ENCODE data around the gene GABRR1. TPM values are rescaled to one million over a fixed set of nuclear protein-coding genes. Genes with fewer than 3 reads are reported as not detected.

The GABRR1 gene
- total RNA-seq, 1 donor from 2014 or later = not detected

- TF ChIP-seq CTCF (IDR thresholded peaks at IDR 0.05) = no peak
- Histone ChIP-seq H3K9me3 (no peaks in the 10 kb centered on the region), H3K4me3 (no peak overlapping the region), H3K4me1 (peaks cover 0 to 7% of the 10 kb centered on the region in 2 donors), H3K36me3 (no peaks in the 10 kb centered on the region), H3K27me3 (no peaks in the 10 kb centered on the region), H3K27ac (no peak overlapping the region)
- intact Hi-C loops (cut with DNase I) = loop anchor here (5.0 kb wide), 1 partner anchor 54 kb away; no protein-coding TSS in a partner anchor
- no peak for DNase-seq (ENCODE audit: low spot score in 2 of 2)
These were observed 747 bp downstream of the GABRR1 start for GRCh38 chr6:89216411-89216810.

GRCh38 chr6:89215391-89215790 lies 1.8 kb downstream of the GABRR1 start:
- Histone ChIP-seq H3K4me1 (peaks cover 0 to 6% of the 10 kb centered on the region in 2 donors), H3K27me3 (no peaks in the 10 kb centered on the region), H3K9me3 (no peaks in the 10 kb centered on the region), H3K36me3 (no peaks in the 10 kb centered on the region), H3K4me3 (no peak overlapping the region), H3K27ac (no peak overlapping the region)
- no peak for TF ChIP-seq CTCF (IDR thresholded peaks at IDR 0.05)
- no peak for DNase-seq (ENCODE audit: low spot score in 2 of 2)
- intact Hi-C loops (cut with DNase I) = loop anchor here (5.0 kb wide), 1 partner anchor 53 kb away; no protein-coding TSS in a partner anchor

GRCh38 chr6:89214197-89214596 lies 3.0 kb downstream of the GABRR1 start:
- no peaks in the 10 kb centered on the region for H3K9me3 ChIP-seq
- no peaks in the 10 kb centered on the region for H3K36me3 ChIP-seq
- intact Hi-C loops (cut with DNase I) = no loop called here
- no peak for DNase-seq (ENCODE audit: low spot score in 2 of 2)
- H3K27me3 ChIP-seq = no peaks in the 10 kb centered on the region
- H3K4me3 ChIP-seq = no peak overlapping the region
- H3K27ac ChIP-seq = no peak overlapping the region
- TF ChIP-seq CTCF (IDR thresholded peaks at IDR 0.05) = no peak
- peaks cover 0 to 6% of the 10 kb centered on the region in 2 donors for H3K4me1 ChIP-seq

GRCh38 chr6:89212472-89212871 lies 4.7 kb downstream of the GABRR1 start:
- H3K27me3 ChIP-seq = no peaks in the 10 kb centered on the region
- intact Hi-C loops (cut with DNase I) = no loop called here
- H3K27ac ChIP-seq = no peak overlapping the region
- no peaks in the 10 kb centered on the region for H3K9me3 ChIP-seq
- H3K4me3 ChIP-seq = no peak overlapping the region
- no peaks in the 10 kb centered on the region for H3K36me3 ChIP-seq
- no peaks in the 10 kb centered on the region for H3K4me1 ChIP-seq
- no peak for DNase-seq (ENCODE audit: low spot score in 2 of 2)
- no peak for TF ChIP-seq CTCF (IDR thresholded peaks at IDR 0.05)

- Histone ChIP-seq H3K27ac (no peak overlapping the region), H3K9me3 (no peaks in the 10 kb centered on the region), H3K4me1 (peaks cover 0 to 9% of the 10 kb centered on the region in 2 donors), H3K27me3 (no peaks in the 10 kb centered on the region), H3K36me3 (no peaks in the 10 kb centered on the region), H3K4me3 (no peak overlapping the region)
- intact Hi-C loops (cut with DNase I) = no loop called here
- no peak for DNase-seq (ENCODE audit: low spot score in 2 of 2)
- no peak for TF ChIP-seq CTCF (IDR thresholded peaks at IDR 0.05)
These were observed 7.7 kb downstream of the GABRR1 start for GRCh38 chr6:89209457-89209856.

- Histone ChIP-seq H3K4me1 (peaks cover 0 to 9% of the 10 kb centered on the region in 2 donors), H3K4me3 (no peak overlapping the region), H3K9me3 (no peaks in the 10 kb centered on the region), H3K27me3 (no peaks in the 10 kb centered on the region), H3K27ac (no peak overlapping the region), H3K36me3 (no peaks in the 10 kb centered on the region)
- DNase-seq (ENCODE audit: low spot score in 2 of 2) = no peak
- TF ChIP-seq CTCF (IDR thresholded peaks at IDR 0.05) = no peak
- intact Hi-C loops (cut with DNase I) = no loop called here
These were observed 8.6 kb downstream of the GABRR1 start for GRCh38 chr6:89208551-89208950.

All from ascending aorta (tissue), 2 donors.